Liver (tissue), 3 donors: ENCODE measurements around the gene EIF4G3.

Experiments used
- CTCF ChIP-seq: fragments of 150-350 bp; IDR thresholded peaks from 2 replicates; pipeline ENCODE4 v1.5.1; 2017; ENCODE audit warnings: improper control_type of control experiment, low read depth, low read length; ENCODE audit not compliant: missing input control
- EGR1 ChIP-seq, 2 donors: IDR thresholded peaks; 2 replicates each; pipeline ENCODE4 v1.6.1; 2016 to 2018; ENCODE audit warnings: antibody characterized with exemption in 2 of 2, low read depth in 2 of 2
- GABPA ChIP-seq, 2 donors: IDR thresholded peaks in 1 of 2; conservative IDR thresholded peaks in 1 of 2; 2 replicates each; pipeline ENCODE4 v1.6.1; 2016; ENCODE audit warnings: antibody characterized with exemption in 2 of 2, mild to moderate bottlenecking in 1 of 2, moderate library complexity in 1 of 2
- JUND ChIP-seq, 2 donors: IDR thresholded peaks; 2 replicates each; pipeline ENCODE4 v1.6.1; 2016; ENCODE audit warnings: antibody characterized with exemption in 2 of 2
- TF ChIP-seq, protein P1 (sequence below): IDR thresholded peaks from 2 replicates; pipeline ENCODE4 v1.6.1; 2016; ENCODE audit warnings: antibody characterized with exemption
- TF ChIP-seq, protein P2 (sequence below): IDR thresholded peaks from 2 replicates; pipeline ENCODE4 v1.6.1; 2016; ENCODE audit warnings: antibody characterized with exemption, mild to moderate bottlenecking
- donor health status: healthy.
- donor health status: healthy.

DNA sequence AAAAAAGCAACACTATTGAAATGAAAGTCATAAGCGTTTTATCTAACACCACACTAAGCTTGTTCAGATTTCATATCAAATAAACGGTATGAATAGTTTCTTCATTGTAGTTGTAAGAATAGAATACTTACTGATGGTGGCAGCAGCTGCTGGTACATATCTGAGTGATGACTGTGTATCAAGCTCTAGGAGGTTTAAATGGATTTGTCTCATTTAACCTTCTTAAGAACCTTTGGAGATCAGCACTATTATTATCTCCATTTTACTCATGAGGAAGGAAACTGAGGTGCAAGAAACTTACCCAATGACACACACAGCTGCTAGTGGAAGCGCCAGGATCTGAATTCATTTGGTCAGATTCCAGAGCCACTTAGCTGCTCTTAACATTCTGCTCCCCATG, 104.0 kb downstream of the EIF4G3 start:
- TF ChIP-seq CTCF (no peak), EGR1 (IDR thresholded peaks at IDR 0.05; ENCODE audit: low read depth in 2 of 2) (no peak), GABPA (IDR thresholded peaks at IDR 0.05 in 1 of 2, conservative IDR thresholded peaks at IDR 0.05 in 1 of 2) (no peak), JUND (IDR thresholded peaks at IDR 0.05) (no peak)
- TF ChIP-seq, protein P1, sequence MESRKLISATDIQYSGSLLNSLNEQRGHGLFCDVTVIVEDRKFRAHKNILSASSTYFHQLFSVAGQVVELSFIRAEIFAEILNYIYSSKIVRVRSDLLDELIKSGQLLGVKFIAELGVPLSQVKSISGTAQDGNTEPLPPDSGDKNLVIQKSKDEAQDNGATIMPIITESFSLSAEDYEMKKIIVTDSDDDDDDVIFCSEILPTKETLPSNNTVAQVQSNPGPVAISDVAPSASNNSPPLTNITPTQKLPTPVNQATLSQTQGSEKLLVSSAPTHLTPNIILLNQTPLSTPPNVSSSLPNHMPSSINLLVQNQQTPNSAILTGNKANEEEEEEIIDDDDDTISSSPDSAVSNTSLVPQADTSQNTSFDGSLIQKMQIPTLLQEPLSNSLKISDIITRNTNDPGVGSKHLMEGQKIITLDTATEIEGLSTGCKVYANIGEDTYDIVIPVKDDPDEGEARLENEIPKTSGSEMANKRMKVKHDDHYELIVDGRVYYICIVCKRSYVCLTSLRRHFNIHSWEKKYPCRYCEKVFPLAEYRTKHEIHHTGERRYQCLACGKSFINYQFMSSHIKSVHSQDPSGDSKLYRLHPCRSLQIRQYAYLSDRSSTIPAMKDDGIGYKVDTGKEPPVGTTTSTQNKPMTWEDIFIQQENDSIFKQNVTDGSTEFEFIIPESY: no peak
- TF ChIP-seq, protein P2, sequence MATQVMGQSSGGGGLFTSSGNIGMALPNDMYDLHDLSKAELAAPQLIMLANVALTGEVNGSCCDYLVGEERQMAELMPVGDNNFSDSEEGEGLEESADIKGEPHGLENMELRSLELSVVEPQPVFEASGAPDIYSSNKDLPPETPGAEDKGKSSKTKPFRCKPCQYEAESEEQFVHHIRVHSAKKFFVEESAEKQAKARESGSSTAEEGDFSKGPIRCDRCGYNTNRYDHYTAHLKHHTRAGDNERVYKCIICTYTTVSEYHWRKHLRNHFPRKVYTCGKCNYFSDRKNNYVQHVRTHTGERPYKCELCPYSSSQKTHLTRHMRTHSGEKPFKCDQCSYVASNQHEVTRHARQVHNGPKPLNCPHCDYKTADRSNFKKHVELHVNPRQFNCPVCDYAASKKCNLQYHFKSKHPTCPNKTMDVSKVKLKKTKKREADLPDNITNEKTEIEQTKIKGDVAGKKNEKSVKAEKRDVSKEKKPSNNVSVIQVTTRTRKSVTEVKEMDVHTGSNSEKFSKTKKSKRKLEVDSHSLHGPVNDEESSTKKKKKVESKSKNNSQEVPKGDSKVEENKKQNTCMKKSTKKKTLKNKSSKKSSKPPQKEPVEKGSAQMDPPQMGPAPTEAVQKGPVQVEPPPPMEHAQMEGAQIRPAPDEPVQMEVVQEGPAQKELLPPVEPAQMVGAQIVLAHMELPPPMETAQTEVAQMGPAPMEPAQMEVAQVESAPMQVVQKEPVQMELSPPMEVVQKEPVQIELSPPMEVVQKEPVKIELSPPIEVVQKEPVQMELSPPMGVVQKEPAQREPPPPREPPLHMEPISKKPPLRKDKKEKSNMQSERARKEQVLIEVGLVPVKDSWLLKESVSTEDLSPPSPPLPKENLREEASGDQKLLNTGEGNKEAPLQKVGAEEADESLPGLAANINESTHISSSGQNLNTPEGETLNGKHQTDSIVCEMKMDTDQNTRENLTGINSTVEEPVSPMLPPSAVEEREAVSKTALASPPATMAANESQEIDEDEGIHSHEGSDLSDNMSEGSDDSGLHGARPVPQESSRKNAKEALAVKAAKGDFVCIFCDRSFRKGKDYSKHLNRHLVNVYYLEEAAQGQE: no peak
